Hematopoietic multipotent progenitor cell treated with erythropoietin and hydrocortisone succinate and interleukin-3 and kit ligand, for 17 days (in vitro differentiated cells): ENCODE results near the gene FSTL5.
"Not testable (repeated sequence)": the region's sequence is repeated elsewhere in the genome, so short reads cannot be mapped to it uniquely, and the experiment has no call there.

ENCODE experiments used
- DNase-seq: peaks from one replicate; pipeline ENCODE4 v3.0.0-alpha.2; 2015; ENCODE audit warnings: low spot score

The FSTL5 gene

DNA sequence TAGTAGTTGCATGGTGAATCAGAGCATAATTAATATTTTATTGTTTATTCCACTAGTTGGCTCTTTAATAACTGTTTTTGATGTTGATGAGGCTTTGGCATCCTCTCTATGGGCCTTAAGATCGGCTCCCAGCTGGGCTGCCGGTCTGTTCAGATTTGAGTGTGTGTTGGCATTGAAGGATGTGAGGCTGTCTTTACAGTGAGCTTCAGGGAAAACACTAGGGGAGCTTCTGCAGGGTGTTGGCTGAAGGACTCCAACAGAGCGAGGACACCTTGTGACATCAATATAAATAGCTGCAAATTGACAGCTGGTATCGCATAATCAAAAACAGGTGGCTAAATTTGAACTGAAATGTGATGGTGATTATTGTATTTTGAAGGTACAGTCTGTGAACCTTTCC lies 322.0 kb downstream of the FSTL5 start:
- DNase-seq, result no peak

DNA sequence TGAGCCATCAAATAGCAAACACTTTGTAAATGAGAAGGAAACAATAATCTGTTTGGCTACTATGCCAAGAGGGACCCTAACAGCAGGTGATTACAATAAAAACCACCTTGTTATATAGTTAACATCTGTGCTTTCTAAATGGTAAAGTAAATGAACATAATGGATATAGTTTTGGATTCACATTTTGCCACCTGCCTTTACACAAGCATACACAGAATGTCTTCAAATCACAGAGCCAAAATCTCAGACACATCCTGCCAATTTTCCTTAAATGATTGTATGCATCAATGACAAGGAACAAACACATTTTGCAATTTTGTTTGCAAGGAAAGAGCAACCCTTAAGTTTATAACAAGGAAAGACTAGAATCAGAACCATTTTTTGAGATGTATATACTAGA lies 334.2 kb downstream of the FSTL5 start:
- DNase-seq, result no peak

DNA sequence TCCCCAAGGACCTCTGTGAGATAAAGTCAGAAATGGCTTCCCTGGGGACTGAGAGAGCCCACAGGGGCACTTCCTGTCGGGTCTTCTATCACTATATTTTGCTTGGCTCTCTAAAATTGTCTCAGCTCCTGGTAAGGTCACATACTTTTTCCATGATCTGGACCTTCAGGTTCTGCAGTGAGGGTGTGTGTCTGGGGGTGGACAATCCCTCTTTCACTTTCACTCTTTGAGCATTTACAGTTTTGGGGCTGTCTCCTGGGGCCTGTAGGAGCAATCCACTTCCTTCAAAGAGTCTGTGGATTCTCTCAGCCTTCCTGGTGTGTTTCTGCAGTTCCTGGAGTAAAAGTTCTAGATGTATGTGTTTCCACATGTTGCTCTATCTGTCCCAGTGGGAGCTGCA lies 335.7 kb downstream of the FSTL5 start:
- DNase-seq, result no peak

DNA sequence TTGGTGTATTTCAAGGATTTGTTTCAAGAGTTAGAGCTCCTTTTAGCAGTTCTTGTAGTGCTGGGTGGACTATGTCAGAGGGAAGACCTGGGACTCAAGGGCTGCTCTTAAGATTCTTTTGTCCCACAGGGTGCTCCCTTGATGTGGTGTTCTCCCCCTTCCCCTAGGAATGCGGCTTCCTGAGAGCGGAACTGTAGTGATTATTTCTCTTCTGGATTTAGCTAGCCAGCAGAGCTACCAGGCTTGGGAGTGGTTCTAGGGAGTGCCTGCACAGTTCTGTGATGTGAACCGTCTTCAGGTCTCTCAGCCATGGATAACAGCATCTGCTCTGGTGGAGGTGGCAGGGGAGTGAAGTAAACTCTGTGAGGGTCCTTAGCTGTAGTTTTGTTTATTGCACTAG lies 336.8 kb downstream of the FSTL5 start:
- DNase-seq, result no peak

DNA sequence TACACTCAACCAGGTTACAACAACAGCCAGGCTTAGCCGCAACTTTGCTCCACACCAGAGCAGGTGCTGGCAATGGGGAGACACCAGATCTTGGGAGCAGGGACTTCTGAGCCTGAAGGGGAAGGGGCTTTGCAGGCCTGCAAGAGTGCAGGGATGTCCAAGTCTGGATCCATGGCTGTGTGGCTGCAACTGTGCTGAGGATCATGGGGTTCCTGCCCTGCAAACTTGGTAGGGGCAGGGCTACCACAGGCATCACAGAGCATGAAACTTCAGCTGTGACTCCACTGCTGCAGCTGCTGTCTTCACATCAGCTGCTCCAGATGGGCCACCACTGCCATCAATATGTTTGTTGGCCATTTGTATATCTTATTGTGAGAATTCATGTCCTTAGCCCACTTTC lies 340.4 kb downstream of the FSTL5 start:
- DNase-seq, result no peak

DNA sequence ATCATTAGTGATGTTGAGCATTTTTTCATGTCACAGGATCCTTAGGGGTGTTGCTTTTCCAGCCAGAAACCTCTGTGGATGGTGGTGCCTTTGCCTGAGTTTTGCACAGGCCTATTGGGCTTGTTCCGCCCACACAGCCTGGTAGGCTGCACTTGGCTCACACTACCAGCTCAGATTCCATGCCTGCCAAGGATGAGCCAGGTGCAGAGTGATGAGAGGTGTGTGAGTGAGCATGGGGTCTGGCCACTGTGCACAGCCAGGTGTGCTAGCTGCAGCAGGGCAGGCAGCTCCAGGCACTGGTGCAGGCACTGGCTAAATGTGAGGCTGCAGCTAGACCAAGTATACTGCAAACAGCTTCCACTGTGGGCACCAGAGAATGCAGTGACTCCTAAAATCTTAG lies 341.6 kb downstream of the FSTL5 start:
- DNase-seq, result no peak

DNA sequence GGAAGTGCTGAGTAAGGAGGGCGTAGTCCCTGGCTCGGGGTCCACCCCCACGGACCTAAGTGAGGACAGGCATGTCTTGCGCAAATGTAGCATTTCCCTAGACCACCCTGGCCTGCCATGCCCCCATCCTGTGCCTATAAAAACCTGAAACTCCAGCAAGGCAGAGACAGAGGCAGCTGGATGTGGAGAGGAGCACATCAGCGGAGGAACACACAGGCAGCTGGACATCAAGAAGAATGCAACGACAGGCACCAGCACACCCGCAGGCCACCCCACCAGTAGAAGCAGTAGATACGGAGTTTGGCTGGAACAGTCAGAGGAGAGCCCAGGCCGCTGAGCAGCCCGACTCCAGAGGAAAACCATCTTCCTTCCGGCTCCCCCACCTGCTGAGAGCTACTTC lies 345.9 kb downstream of the FSTL5 start:
- DNase-seq, result no peak

DNA sequence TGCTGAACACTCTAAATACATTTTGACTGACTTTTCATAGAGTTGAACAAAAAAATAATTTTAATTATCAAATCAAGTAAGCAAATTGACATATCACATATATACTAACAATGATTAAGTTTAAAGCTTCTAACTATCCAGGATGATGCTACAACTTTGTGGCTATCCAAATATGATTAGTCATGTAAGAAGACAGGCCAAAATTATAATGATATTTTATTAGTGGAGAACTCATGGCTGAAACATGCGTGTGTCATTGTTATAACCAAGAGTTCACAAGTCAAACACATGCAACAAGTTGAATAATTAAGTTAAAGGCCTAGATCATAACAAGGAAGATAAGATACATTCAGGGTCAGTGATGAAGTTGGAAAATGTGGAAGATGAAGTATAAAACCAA lies 346.8 kb downstream of the FSTL5 start:
- DNase-seq, result no peak

DNA sequence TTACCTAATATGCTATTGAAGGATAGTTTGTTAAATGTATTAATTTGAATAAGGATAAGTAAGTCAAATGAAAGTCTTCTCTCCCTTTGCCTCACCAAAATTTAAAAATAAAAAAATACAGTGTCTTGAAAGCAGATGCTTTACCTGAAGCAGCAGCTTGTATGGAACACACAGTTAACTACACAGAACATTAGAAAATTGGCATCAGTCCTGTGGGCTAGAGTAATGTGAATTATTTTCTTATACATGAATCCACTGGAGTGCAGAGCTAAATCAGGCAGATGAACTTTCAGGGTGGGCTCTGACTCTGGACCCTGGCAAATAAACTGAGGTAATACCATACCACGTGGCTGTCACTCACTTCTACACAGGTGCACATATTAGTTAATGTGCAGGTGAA lies 348.0 kb downstream of the FSTL5 start:
- no peak for DNase-seq

DNA sequence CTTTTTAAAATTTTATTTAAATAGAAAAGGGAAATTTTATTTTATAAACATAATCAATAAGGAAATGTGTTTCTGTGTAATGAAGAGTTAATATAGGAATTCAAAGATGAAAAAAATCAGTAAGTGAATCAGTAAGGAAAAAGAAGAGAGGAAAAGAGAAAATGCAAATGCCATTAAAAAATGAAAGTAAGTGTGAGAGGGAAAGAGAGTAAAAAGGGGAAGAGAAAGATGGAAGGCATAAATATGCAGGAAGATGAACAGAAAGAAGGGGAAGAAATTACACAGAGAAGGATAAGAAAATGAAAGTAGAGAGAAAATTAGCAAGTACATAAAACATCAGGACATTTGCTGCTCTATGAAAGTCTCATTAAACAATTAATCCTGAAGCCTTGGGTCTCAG lies 349.9 kb downstream of the FSTL5 start:
- DNase-seq, result no peak

DNA sequence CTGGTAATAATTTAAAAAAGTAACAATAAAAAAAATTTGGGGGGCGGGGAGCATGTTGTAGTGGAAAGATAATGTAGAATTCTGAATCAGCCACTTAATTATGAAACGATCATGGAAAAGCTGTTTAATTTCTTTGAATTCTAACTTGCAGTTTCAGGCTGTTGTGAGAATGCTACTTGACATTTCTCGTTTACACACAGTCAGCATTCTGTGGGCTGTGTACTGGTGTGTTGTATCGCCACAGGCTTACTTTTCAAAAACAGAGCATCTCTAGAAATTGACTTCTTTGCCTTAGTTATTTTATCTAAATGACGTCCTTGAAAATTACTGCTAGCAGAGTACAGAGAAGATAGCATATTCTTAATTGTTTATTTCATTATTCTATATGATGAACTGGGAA lies 350.4 kb downstream of the FSTL5 start:
- DNase-seq, result no peak

DNA sequence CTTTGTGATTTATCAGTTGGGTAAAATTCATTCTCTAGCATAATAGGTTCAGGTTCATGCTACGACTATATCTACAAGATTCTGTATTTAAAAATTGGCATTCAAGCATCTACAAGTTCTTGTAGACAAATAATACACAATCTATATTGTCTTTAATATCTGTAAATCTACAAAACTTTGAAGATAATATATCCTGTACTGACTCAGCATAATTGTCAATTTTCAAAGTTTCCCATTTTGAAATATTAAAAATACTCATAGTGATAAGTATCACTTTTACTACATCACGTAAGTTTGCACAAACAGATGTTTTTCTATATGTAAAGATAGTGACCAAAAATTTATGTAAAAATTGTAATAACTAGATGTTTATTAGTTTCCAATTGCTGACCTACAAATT lies 360.6 kb downstream of the FSTL5 start:
- DNase-seq, result no peak

DNA sequence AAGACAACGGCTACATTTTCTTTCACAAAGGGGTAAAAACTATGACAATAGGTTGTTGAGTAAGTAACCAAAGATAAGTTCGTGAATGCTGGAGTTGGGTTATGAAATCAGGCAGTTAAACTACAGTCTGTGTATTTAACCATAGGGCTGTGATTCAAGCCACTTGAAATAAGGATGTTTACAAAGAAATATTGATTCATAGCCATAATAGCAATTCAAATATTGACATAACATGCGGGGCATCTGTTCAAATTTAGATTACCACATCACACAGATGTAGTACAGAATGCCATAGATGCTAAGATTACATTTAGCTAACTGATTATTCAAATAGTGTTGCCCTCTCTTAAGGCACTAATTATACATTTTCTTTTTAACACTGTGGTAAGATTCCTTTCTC lies 364.1 kb downstream of the FSTL5 start:
- DNase-seq, result no peak

DNA sequence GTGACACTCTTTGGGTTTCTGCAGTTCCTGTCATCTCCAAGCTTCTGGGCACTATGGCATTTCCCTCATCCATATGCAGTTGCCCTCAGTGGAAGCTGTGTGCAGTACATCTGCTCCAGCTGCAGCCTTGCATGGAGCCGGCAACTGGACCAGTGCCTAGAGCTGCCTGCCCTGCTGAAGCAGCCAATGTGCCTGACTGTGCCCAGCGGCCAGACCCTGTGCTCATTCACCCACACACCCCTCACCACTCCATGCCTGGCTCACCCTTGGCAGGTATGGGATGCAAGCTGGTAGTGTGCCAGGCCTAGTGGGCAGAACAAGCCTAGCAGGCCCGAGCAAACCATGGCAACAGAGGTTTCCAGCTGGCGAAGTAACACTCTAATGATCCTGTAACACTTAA lies 370.8 kb downstream of the FSTL5 start:
- no peak for DNase-seq

DNA sequence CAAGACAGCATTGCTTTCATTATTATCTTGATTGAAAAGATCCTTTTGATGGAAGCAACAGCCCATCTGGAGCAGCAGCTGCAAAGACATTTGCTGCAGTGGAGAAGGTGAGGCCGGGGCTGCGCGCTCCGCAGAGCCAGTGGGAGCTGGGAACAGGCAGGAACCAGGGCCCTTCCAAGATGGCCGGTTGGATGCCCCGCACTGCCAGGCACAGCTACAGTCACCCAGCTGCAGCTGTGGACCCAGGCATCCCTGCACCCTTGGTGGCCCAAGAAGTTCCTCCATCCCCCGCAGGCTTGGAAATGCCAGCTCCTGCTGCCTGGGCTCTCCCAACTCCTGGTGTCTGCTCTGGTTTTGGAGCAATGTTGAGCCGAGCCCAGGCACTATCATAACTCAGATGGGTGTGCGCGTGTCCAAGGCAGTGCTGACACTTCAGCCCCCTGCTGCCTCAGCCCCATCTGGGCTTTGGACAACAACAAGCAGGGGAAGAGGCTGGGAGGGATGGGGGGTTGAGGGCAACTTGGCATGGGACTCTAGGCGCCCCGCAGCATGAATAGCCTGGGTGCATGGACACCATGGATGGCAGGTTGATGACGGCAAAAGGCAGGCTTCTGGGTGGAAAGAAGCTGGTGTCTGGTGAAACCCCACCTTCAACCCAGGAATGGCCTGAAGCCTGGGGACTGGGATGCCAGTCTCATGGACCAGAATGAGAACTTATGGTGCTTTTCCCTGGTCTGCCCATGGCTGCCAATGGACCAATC lies 371.8 kb downstream of the FSTL5 start:
- DNase-seq, result no peak

DNA sequence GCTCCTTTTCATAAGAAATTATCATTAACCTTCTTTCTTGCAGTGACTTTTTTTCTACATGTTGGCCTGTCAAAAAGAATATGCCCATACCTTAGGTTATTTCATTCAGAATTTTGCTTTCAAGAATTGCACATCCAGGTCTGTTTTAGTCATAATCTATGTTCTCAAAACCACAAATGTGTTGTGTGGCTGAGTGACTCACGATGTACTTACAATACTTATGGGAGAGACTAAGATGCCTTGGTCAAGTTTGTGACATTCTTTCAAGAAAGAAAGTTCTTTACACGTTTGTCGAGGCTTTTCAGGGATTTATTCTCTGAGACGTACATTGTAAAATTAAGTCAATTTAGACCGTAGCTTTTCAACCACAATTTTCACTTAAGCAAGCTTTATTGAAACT lies 396.7 kb downstream of the FSTL5 start:
- no peak for DNase-seq

DNA sequence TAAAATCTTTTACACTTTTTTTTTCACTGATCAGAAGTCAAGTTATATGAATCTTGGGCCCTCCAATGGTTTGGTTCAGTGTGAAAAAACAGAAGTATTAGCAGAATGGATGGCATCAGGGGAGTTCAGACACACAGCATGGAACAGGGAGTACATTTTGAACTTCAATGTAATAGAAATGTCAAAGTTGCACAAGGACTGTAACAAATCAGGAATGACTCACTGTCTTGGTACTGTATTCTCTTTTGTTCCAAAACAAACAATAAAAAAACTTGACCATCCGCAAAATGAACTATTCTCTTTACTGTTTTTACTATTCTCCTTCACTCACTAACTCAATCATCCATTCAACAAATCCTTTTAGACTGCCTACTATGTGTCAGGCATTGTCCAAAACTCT lies 401.0 kb downstream of the FSTL5 start:
- DNase-seq, result no peak

DNA sequence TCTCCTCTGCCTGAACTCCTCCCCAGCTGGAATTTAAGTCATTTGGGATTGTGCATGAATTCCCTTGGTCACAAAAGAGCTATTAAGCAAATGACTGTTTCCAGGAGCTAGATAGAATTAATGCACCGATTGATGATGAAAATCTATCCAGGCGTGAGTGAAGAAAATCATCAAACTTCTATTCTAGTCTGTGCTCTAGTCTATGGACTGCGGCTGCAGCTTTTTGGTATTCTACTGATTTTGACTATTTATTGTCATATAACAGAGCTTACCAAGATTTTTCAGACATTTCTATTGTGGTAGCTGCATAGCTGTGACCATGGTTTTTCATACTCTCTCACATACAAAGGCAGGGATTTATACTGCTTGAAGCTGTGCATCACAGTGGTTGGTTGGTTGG lies 403.8 kb downstream of the FSTL5 start:
- DNase-seq, result no peak

DNA sequence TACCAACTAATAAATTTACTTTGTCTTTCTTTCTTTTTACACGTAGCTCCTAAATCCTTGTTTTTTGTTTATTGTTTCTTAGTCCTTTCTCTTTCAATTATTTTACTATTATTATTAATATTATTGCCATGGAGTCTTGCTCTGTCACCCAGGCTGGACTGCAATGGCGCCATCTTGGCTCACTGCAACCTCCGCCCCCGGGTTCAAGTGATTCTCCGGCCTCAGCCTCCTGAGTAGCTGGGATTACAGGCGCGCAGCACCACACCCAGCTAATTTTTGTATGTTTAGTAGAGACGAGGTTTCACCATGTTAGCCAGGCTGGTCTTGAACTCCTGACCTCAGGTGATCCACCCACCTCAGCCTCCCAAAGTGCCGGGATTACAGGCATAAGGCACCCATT lies 405.4 kb downstream of the FSTL5 start:
- not testable (repeated sequence) for DNase-seq

DNA sequence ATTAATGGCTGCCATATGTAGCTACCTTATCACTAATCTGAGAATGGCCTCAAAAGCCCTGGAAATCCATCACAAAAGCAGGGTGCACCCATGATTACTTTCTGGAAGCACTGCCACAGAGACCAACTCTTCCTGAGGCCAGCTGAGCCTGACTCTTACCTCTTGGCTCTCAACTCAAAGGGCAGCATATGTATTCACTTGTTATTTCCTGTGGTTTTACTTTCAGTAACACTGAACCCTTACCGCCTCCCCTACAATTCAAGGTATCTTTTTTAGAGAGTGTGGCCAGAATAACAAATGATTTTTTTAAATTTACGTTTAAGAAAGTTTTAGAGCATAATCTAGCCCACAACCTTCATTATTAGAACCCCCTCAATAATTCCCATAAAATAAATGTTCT lies 434.9 kb downstream of the FSTL5 start:
- no peak for DNase-seq

DNA sequence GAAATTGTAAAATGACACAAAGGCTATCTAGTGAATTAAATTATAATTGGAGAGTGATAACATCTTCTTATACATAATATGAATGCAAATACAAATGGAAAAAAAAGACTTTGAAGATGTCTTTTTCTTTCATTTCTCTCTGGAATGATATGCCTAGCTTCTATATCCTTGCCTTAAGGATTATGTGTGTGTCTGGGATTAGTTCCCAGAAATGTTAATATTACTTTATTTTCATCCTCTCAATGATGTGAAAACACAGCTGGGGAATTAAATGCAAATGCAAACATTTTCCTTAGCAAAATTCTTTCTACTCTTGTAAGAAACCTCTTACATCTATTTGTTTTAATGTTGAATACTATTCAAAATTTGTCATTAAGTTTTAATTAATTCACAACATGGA lies 441.9 kb downstream of the FSTL5 start:
- DNase-seq, result no peak

DNA sequence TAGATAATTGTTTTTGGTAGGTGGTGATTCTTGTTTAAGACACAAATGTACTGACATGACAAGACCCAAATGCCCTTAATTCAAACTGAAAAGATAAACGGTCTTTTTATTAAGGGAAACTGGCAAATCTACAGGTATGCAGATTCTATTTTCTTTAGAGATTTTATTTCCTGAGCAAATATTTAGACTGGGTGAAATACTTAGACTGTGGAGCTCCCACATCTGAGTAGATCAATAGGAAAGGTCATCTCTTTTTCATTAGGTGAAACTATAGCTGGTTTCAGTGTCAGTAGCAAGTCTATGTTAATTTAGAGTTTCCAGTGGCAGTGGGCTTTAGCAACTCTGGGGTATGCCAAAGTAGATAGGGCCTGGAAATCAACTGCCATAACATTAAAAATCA lies 446.7 kb downstream of the FSTL5 start:
- no peak for DNase-seq

DNA sequence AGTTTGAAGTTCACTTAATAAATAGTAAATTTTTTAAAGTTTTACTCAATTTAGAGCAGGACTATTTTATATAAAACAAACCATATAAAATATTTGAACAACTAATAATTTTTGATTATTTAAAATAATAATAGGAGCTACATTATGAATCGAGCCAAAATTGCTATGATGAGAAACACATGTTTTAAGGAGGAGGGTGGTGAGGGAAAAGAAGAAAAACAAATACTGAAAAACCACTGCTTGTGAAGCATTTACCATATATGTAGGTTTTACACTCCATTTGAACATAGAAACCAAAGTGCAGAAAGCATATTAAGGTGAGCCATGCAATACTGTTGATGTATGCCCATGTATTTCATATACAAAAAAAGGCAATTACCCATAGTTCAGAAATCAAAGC lies 448.9 kb downstream of the FSTL5 start:
- no peak for DNase-seq

DNA sequence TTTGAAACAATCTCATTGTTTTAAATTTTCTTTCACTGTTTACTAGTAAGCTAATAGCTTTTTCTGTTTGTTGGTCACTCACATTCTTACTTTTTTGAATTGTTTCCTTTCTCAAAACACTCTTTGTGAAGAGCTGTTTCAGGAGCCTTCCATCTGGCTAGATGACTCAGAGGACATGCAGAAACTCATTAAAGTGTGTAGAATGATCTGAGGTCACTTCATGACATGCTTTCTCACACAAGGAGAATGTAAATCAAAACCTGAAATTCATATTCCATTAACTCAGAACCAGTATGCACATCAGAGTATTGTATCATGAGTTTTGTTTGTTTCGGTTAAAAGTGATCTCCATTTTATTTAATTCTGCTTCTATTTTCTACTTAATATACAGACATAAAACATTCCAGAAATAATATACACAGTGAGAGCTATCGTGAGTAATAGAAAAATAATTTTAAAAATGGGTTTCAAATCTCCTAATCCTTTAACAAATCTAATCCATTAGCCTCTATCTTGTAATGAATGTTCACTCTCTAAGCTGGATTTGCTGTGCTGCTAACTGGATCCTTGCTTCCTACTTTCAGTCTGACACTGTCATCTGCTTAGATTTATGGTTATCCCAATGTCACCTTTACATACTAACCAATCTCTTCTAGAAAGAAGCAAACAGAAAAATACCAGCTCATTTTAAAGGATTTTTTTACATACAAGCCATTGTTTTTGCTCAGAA lies 449.6 kb downstream of the FSTL5 start:
- no peak for DNase-seq
